Non-pigmented ciliary epithelial cell (primary cell): ENCODE results near the gene ARAP3.
"Not testable (repeated sequence)": the region's sequence is repeated elsewhere in the genome, so short reads cannot be mapped to it uniquely, and the experiment has no call there.

Experiments
- DNase-seq: peaks from one replicate; pipeline ENCODE4 v3.0.0-alpha.2; 2010; ENCODE audit warnings: low read depth

Gene ARAP3

GRCh38 chr5:141617682-141618029 lies 64.4 kb downstream of the ARAP3 start:
- DNase-seq = no peak

DNA sequence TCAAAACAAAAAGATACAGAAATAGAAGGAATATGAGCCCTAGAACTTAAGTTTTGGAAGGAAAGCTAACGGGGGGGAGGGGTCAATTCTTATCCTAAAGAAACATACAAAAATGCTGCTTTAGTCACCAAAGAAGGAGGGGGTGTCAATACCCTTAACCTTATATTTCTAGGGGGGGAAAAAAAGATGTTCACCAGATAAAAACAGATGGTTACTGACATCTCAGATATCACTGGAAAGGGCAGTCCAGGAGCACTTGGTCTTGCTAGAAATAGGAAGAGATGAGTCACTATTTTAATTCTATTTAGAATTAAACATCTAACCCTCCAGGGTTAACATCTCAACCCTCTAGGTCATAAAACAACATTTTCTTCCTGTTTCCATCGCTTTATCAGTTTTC lies 64.9 kb downstream of the ARAP3 start:
- DNase-seq = no peak

- DNase-seq = no peak
These were observed 65.9 kb downstream of the ARAP3 start for GRCh38 chr5:141615991-141616720.

- no peak for DNase-seq
These were observed 68.7 kb downstream of the ARAP3 start for GRCh38 chr5:141613344-141613743.

GRCh38 chr5:141611289-141611688 lies 70.7 kb downstream of the ARAP3 start:
- no peak for DNase-seq

GRCh38 chr5:141609921-141610320 lies 72.1 kb downstream of the ARAP3 start:
- not testable (repeated sequence) for DNase-seq

GRCh38 chr5:141609044-141609443 lies 73.0 kb downstream of the ARAP3 start:
- DNase-seq = no peak

- DNase-seq = no peak
These were observed 73.5 kb downstream of the ARAP3 start for GRCh38 chr5:141608557-141608956.

- DNase-seq = no peak
These were observed 74.0 kb downstream of the ARAP3 start for GRCh38 chr5:141608046-141608445.

GRCh38 chr5:141605523-141606277 lies 76.3 kb downstream of the ARAP3 start:
- DNase-seq = no peak

- peak; percentile 68 for DNase-seq
These were observed 77.9 kb downstream of the ARAP3 start for GRCh38 chr5:141603923-141604717.
